Measurements from ENCODE around the gene DIAPH3. TPM values are rescaled to one million over a fixed set of nuclear protein-coding genes. Genes with fewer than 3 reads are reported as not detected.

The DIAPH3 gene
- total RNA-seq, 1 donor from 2014 or later, result 11.4 TPM

GRCh38 chr13:59706101-59706976, 457.4 kb downstream of the DIAPH3 start:
- peaks cover 29% of the 10 kb centered on the region for H3K4me1 Mint-ChIP-seq (ENCODE audit: low read depth)
- H3K27me3 Mint-ChIP-seq, result no peaks in the 10 kb centered on the region
- no peak for TF ChIP-seq CTCF (IDR thresholded peaks at IDR 0.05; ENCODE audit: unreplicated experiment)
- H3K4me3 Mint-ChIP-seq (ENCODE audit: low read depth), result no peak overlapping the region
- peak overlapping the region; percentile 42 for H3K27ac Mint-ChIP-seq
- no peak for DNase-seq (ENCODE audit: low spot score, unreplicated experiment)
- H3K9me3 Mint-ChIP-seq (ENCODE audit: low read depth), result peaks cover 5% of the 10 kb centered on the region
- H3K36me3 Mint-ChIP-seq (ENCODE audit: insufficient read depth), result peaks cover 3% of the 10 kb centered on the region

- no peak for TF ChIP-seq CTCF (IDR thresholded peaks at IDR 0.05; ENCODE audit: unreplicated experiment)
- no peaks in the 10 kb centered on the region for H3K27me3 Mint-ChIP-seq
- peaks cover 2% of the 10 kb centered on the region for H3K36me3 Mint-ChIP-seq (ENCODE audit: insufficient read depth)
- H3K4me1 Mint-ChIP-seq (ENCODE audit: low read depth), result peaks cover 27% of the 10 kb centered on the region
- DNase-seq (ENCODE audit: low spot score, unreplicated experiment), result no peak
- peak overlapping the region; percentile 21 for H3K27ac Mint-ChIP-seq
- H3K9me3 Mint-ChIP-seq (ENCODE audit: low read depth), result peaks cover 2% of the 10 kb centered on the region
- H3K4me3 Mint-ChIP-seq (ENCODE audit: low read depth), result no peak overlapping the region
These were observed 461.5 kb downstream of the DIAPH3 start for GRCh38 chr13:59702269-59702668.

- H3K27ac Mint-ChIP-seq, result no peak overlapping the region
- H3K36me3 Mint-ChIP-seq (ENCODE audit: insufficient read depth), result peaks cover 2% of the 10 kb centered on the region
- peaks cover 21% of the 10 kb centered on the region for H3K4me1 Mint-ChIP-seq (ENCODE audit: low read depth)
- DNase-seq (ENCODE audit: low spot score, unreplicated experiment), result no peak
- no peak for TF ChIP-seq CTCF (IDR thresholded peaks at IDR 0.05; ENCODE audit: unreplicated experiment)
- no peaks in the 10 kb centered on the region for H3K27me3 Mint-ChIP-seq
- peaks cover 2% of the 10 kb centered on the region for H3K9me3 Mint-ChIP-seq (ENCODE audit: low read depth)
- no peak overlapping the region for H3K4me3 Mint-ChIP-seq (ENCODE audit: low read depth)
These were observed 462.5 kb downstream of the DIAPH3 start for GRCh38 chr13:59701261-59701660.

- TF ChIP-seq CTCF (IDR thresholded peaks at IDR 0.05; ENCODE audit: unreplicated experiment), result no peak
- H3K4me3 Mint-ChIP-seq (ENCODE audit: low read depth), result no peak overlapping the region
- peaks cover 2% of the 10 kb centered on the region for H3K9me3 Mint-ChIP-seq (ENCODE audit: low read depth)
- H3K4me1 Mint-ChIP-seq (ENCODE audit: low read depth), result peaks cover 20% of the 10 kb centered on the region
- peaks cover 2% of the 10 kb centered on the region for H3K36me3 Mint-ChIP-seq (ENCODE audit: insufficient read depth)
- H3K27me3 Mint-ChIP-seq, result no peaks in the 10 kb centered on the region
- no peak overlapping the region for H3K27ac Mint-ChIP-seq
- no peak for DNase-seq (ENCODE audit: low spot score, unreplicated experiment)
These were observed 463.4 kb downstream of the DIAPH3 start for GRCh38 chr13:59700281-59700680.

- peaks cover 4% of the 10 kb centered on the region for H3K36me3 Mint-ChIP-seq (ENCODE audit: insufficient read depth)
- peaks cover 16% of the 10 kb centered on the region for H3K4me1 Mint-ChIP-seq (ENCODE audit: low read depth)
- no peaks in the 10 kb centered on the region for H3K27me3 Mint-ChIP-seq
- no peak overlapping the region for H3K27ac Mint-ChIP-seq
- peaks cover 2% of the 10 kb centered on the region for H3K9me3 Mint-ChIP-seq (ENCODE audit: low read depth)
- DNase-seq (ENCODE audit: low spot score, unreplicated experiment), result no peak
- no peak overlapping the region for H3K4me3 Mint-ChIP-seq (ENCODE audit: low read depth)
- TF ChIP-seq CTCF (IDR thresholded peaks at IDR 0.05; ENCODE audit: unreplicated experiment), result no peak
These were observed 467.5 kb downstream of the DIAPH3 start for GRCh38 chr13:59696271-59696670.

All from progenitor cell of endocrine pancreas (in vitro differentiated cells).